SK-N-SH (cell line): ENCODE measurements around the gene SDSL. TPM values are rescaled to one million over a fixed set of nuclear protein-coding genes. Genes with fewer than 3 reads are reported as not detected.

ENCODE experiments used
- CTCF ChIA-PET: fragments of 300-600, 350-600 bp; formaldehyde crosslinking; extraction: SDS; loops from one replicate; lab custom pipeline; 2021; lab: Yijun Ruan, JAX
- POLR2A ChIA-PET: fragments of 350-600 bp; sonication (Branson Sonifier 250); formaldehyde crosslinking; extraction: SDS; loops from one replicate; lab custom pipeline; 2020; ENCODE audit warnings: antibody characterized with exemption, inconsistent platforms; lab: Yijun Ruan, JAX
- DNase-seq: peaks from one replicate; pipeline ENCODE4 v3.0.0; 2012
- H2AFZ ChIP-seq: fragments of 200-600 bp; sonication (generic); 2 replicates; pipeline ENCODE4 v1.8.1; 2016; ENCODE audit warnings: antibody characterized with exemption, mild to moderate bottlenecking, low read depth
- H3F3A ChIP-seq: fragments of 200-600 bp; sonication (generic); replicated peaks from 2 replicates; pipeline ENCODE3; 2016; ENCODE audit warnings: antibody characterized with exemption, mild to moderate bottlenecking; ENCODE audit not compliant: insufficient read depth
- H3K27ac ChIP-seq, 2 experiments: fragments of 200-500 bp in 1 of 2; fragments of 200-600 bp in 1 of 2; sonication (Bioruptor generic) in 1 of 2; sonication (generic), shearing (Covaris generic) in 1 of 2; 2 replicates each; pipeline versions ENCODE4 v1.5.1 to v1.6.1; 2014 to 2016; ENCODE audit warnings: low read depth in 2 of 2, inconsistent platforms in 1 of 2, low read length in 1 of 2, mild to moderate bottlenecking in 1 of 2, mixed read lengths in 1 of 2
- H3K27me3 ChIP-seq: fragments of 200-600 bp; sonication (generic), shearing (Covaris generic); 2 replicates; pipeline ENCODE4 v1.6.1; 2016; ENCODE audit warnings: mixed run types; ENCODE audit not compliant: insufficient read depth
- H3K36me3 ChIP-seq, 2 experiments: fragments of 200-500 bp in 1 of 2; fragments of 200-600 bp in 1 of 2; sonication (Bioruptor generic) in 1 of 2; sonication (generic) in 1 of 2; replicated peaks in 1 of 2; 2 replicates each; pipeline versions ENCODE3 to v1.5.1; 2014 to 2016; ENCODE audit warnings: low read length in 1 of 2, mild to moderate bottlenecking in 1 of 2; ENCODE audit not compliant: insufficient read depth in 2 of 2, control insufficient read depth in 1 of 2
- H3K4me1 ChIP-seq, 2 experiments: fragments of 200-500 bp in 1 of 2; fragments of 200-600 bp in 1 of 2; sonication (Bioruptor generic) in 1 of 2; sonication (generic), shearing (Covaris generic) in 1 of 2; 2 replicates each; pipeline versions ENCODE4 v1.5.1 to v1.6.1; 2014 to 2016; ENCODE audit warnings: low read depth in 1 of 2, low read length in 1 of 2, mixed run types in 1 of 2; ENCODE audit not compliant: insufficient read depth in 2 of 2, control insufficient read depth in 1 of 2
- H3K4me2 ChIP-seq: fragments of 200-600 bp; sonication (generic), shearing (Covaris generic); 2 replicates; pipeline ENCODE4 v1.6.1; 2017; ENCODE audit warnings: mixed run types
- H3K4me3 ChIP-seq, 2 experiments: fragments of 200-500 bp in 1 of 2; fragments of 200-600 bp in 1 of 2; sonication (Bioruptor generic) in 1 of 2; sonication (generic), shearing (Covaris generic) in 1 of 2; 2 replicates each; pipeline versions ENCODE4 v1.5.1 to v1.8.1; 2014 to 2016; ENCODE audit warnings: low read depth in 2 of 2, inconsistent platforms in 1 of 2, low read length in 1 of 2, mild to moderate bottlenecking in 1 of 2, mixed read lengths in 1 of 2, moderate library complexity in 1 of 2
- H3K79me2 ChIP-seq: fragments of 200-600 bp; sonication (generic); 2 replicates; pipeline ENCODE4 v1.8.1; 2017; ENCODE audit warnings: mild to moderate bottlenecking; ENCODE audit not compliant: insufficient read depth
- H3K9ac ChIP-seq: fragments of 200-600 bp; sonication (generic); 2 replicates; pipeline ENCODE4 v1.6.1; 2017; ENCODE audit warnings: mixed run types
- H3K9me2 ChIP-seq: fragments of 200-600 bp; sonication (generic); 2 replicates; pipeline ENCODE4 v1.6.1; 2017; ENCODE audit warnings: mixed run types
- H3K9me3 ChIP-seq: fragments of 200-600 bp; sonication (generic); 2 replicates; pipeline ENCODE4 v1.6.1; 2017; ENCODE audit warnings: mixed run types, mild to moderate bottlenecking, moderate library complexity
- H4K20me1 ChIP-seq: fragments of 200-600 bp; sonication (generic); 2 replicates; pipeline ENCODE4 v1.6.1; 2017; ENCODE audit warnings: mild to moderate bottlenecking, mixed run types; ENCODE audit not compliant: insufficient read depth
- CHD2 ChIP-seq: fragments of 150-350 bp; IDR thresholded peaks from 2 replicates; pipeline ENCODE4 v1.6.1; 2018; ENCODE audit warnings: low read length; ENCODE audit not compliant: partially characterized antibody
- FOSL2 ChIP-seq: IDR thresholded peaks from 2 replicates; pipeline ENCODE4 v1.4.0; 2012; ENCODE audit warnings: low read depth, mild to moderate bottlenecking, moderate library complexity, borderline replicate concordance
- MEF2A ChIP-seq: IDR thresholded peaks from 2 replicates; pipeline ENCODE4 v1.4.0; 2012; ENCODE audit warnings: low read depth, borderline replicate concordance
- NRF1 ChIP-seq: IDR thresholded peaks from 2 replicates; pipeline ENCODE4 v1.6.1; 2012; ENCODE audit warnings: low read depth, mild to moderate bottlenecking, low read length
- RXRA ChIP-seq: IDR thresholded peaks from 2 replicates; pipeline ENCODE4 v1.4.0; 2012; ENCODE audit warnings: low read depth, mild to moderate bottlenecking, borderline replicate concordance
- TCF12 ChIP-seq: IDR thresholded peaks from 2 replicates; pipeline ENCODE4 v1.4.0; 2012
- WGBS: methylation state at CpG from one replicate; pipeline ENCODE4 v1.1.6; 2017; ENCODE audit warnings: low lambda C conversion rate; 5-methylcytosine and 5-hydroxymethylcytosine counted together
- polyA plus RNA-seq, 3 experiments: library from polyadenylated mRNA; depleted of rRNA; stranded (reverse); fragments of >200 nt; gene quantifications; 2 replicates each; pipeline ENCODE4 v1.2.3, GENCODE V29; 2012
- TF ChIP-seq, protein P1 (sequence below): IDR thresholded peaks from 2 replicates; pipeline ENCODE4 v1.6.1; 2012; ENCODE audit warnings: mild to moderate bottlenecking, low read depth, low read length, moderate library complexity
- TF ChIP-seq, protein P2 (sequence below): fragments of 150-350 bp; IDR thresholded peaks from 2 replicates; pipeline ENCODE4 v1.6.1; 2016; ENCODE audit warnings: mild to moderate bottlenecking, low read depth, low read length
- TF ChIP-seq, protein P3 (sequence below): IDR thresholded peaks from 2 replicates; pipeline ENCODE4 v1.4.0; 2012; ENCODE audit warnings: low read depth, borderline replicate concordance

The SDSL gene
- polyA plus RNA-seq, 1 of the 3 experiments (the other 2 are of a cell fraction) = 33.7 TPM

DNA sequence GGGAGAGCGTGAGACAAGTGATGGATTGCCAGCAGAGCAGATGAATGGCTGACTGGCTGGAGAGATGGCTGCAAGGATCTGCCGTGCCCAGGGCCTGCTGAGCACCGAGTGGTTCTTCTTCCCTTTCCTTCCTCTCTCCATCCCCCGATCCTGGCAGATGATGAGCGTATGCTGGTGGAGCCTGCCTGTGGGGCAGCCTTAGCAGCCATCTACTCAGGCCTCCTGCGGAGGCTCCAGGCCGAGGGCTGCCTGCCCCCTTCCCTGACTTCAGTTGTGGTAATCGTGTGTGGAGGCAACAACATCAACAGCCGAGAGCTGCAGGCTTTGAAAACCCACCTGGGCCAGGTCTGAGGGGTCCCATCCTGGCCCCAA, 15.5 kb downstream of the SDSL start:
- Histone ChIP-seq H3K4me1 (no peaks in the 10 kb centered on the region), H3K9me2 (no peaks in the 10 kb centered on the region), H4K20me1 (no peaks in the 10 kb centered on the region), H3K4me3 (no peak overlapping the region), H2AFZ (no peak overlapping the region), H3K4me2 (no peak overlapping the region), H3K27me3 (no peaks in the 10 kb centered on the region), H3K36me3 (no peaks in the 10 kb centered on the region), H3F3A (no peaks in the 10 kb centered on the region), H3K79me2 (no peaks in the 10 kb centered on the region), H3K9ac (no peak overlapping the region), H3K27ac (no peak overlapping the region), H3K9me3 (no peaks in the 10 kb centered on the region)
- TF ChIP-seq CHD2 = no peak
- TF ChIP-seq NRF1 = no peak
- no peak for TF ChIP-seq FOSL2
- TF ChIP-seq TCF12 = no peak
- no peak for TF ChIP-seq MEF2A
- TF ChIP-seq, protein P1, sequence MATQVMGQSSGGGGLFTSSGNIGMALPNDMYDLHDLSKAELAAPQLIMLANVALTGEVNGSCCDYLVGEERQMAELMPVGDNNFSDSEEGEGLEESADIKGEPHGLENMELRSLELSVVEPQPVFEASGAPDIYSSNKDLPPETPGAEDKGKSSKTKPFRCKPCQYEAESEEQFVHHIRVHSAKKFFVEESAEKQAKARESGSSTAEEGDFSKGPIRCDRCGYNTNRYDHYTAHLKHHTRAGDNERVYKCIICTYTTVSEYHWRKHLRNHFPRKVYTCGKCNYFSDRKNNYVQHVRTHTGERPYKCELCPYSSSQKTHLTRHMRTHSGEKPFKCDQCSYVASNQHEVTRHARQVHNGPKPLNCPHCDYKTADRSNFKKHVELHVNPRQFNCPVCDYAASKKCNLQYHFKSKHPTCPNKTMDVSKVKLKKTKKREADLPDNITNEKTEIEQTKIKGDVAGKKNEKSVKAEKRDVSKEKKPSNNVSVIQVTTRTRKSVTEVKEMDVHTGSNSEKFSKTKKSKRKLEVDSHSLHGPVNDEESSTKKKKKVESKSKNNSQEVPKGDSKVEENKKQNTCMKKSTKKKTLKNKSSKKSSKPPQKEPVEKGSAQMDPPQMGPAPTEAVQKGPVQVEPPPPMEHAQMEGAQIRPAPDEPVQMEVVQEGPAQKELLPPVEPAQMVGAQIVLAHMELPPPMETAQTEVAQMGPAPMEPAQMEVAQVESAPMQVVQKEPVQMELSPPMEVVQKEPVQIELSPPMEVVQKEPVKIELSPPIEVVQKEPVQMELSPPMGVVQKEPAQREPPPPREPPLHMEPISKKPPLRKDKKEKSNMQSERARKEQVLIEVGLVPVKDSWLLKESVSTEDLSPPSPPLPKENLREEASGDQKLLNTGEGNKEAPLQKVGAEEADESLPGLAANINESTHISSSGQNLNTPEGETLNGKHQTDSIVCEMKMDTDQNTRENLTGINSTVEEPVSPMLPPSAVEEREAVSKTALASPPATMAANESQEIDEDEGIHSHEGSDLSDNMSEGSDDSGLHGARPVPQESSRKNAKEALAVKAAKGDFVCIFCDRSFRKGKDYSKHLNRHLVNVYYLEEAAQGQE = no peak
- TF ChIP-seq, protein P2, sequence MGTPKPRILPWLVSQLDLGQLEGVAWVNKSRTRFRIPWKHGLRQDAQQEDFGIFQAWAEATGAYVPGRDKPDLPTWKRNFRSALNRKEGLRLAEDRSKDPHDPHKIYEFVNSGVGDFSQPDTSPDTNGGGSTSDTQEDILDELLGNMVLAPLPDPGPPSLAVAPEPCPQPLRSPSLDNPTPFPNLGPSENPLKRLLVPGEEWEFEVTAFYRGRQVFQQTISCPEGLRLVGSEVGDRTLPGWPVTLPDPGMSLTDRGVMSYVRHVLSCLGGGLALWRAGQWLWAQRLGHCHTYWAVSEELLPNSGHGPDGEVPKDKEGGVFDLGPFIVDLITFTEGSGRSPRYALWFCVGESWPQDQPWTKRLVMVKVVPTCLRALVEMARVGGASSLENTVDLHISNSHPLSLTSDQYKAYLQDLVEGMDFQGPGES = no peak
- ChIA-PET POLR2A (no interaction called here), CTCF (no interaction called here)
- WGBS = 64% methylated on average over 3 of the region's 9 CpGs
- no peak for DNase-seq

DNA sequence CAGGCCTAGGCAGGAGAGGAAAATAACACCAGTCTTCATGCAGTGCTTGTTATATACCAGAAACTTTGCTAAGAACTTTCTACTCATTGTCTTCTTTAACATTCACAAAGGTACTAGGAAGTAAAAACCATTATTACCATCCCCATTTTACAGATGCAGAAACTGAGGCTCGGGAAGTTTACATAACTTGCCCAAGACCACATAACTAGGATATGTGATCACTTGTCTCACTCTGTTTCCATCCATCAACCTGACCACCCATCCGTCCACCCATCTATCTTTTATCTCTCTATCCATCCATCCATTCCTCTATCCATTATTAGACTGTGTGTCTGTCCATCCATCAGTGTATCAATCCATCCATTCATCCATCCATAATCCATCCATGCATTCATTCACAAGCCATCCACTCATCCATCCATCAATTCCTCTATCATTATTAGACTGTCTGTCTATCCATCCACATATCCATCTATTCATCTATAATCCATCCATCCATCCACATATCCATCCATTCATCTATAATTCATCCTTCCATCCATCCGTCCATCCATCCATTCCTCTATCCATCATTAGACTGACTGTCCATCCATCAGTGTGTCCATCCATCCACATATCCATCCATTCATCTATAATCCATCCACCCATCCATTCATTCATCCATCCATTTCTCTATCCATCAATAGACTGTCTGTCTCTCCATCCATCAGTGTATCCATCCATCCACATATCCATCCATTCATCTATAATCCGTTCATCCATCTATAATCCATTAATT, 16.5 kb downstream of the SDSL start:
- no peaks in the 10 kb centered on the region for H3K4me1 ChIP-seq
- 44% methylated on average over 4 of the region's 4 CpGs for WGBS
- POLR2A ChIA-PET = no interaction called here
- H3K9me2 ChIP-seq = no peaks in the 10 kb centered on the region
- H3K4me3 ChIP-seq = no peak overlapping the region
- no peaks in the 10 kb centered on the region for H3K36me3 ChIP-seq
- no peaks in the 10 kb centered on the region for H3K79me2 ChIP-seq
- no peaks in the 10 kb centered on the region for H4K20me1 ChIP-seq
- no peak overlapping the region for H3K9ac ChIP-seq
- no peak overlapping the region for H3K27ac ChIP-seq
- no peak overlapping the region for H2AFZ ChIP-seq
- CTCF ChIA-PET = no interaction called here
- DNase-seq = no peak
- H3K4me2 ChIP-seq = no peak overlapping the region
- no peaks in the 10 kb centered on the region for H3K27me3 ChIP-seq
- no peak for TF ChIP-seq RXRA
- TF ChIP-seq, protein P3, sequence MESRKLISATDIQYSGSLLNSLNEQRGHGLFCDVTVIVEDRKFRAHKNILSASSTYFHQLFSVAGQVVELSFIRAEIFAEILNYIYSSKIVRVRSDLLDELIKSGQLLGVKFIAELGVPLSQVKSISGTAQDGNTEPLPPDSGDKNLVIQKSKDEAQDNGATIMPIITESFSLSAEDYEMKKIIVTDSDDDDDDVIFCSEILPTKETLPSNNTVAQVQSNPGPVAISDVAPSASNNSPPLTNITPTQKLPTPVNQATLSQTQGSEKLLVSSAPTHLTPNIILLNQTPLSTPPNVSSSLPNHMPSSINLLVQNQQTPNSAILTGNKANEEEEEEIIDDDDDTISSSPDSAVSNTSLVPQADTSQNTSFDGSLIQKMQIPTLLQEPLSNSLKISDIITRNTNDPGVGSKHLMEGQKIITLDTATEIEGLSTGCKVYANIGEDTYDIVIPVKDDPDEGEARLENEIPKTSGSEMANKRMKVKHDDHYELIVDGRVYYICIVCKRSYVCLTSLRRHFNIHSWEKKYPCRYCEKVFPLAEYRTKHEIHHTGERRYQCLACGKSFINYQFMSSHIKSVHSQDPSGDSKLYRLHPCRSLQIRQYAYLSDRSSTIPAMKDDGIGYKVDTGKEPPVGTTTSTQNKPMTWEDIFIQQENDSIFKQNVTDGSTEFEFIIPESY = no peak
- TF ChIP-seq, all 33 proteins: peak for 0
- H3F3A ChIP-seq = no peaks in the 10 kb centered on the region
- H3K9me3 ChIP-seq = no peaks in the 10 kb centered on the region
